SW480 (cell line): Measurements from ENCODE around the gene NRG4.
"Not testable (repeated sequence)": the region's sequence is repeated elsewhere in the genome, so short reads cannot be mapped to it uniquely, and the experiment has no call there.

Experiments used
- DNase-seq: peaks from one replicate; pipeline ENCODE4 v3.0.0-alpha.2; 2016; ENCODE audit warnings: low spot score

NRG4 gene

GRCh38 chr15:75992897-75993296 is 19.3 kb downstream of the NRG4 start:
- DNase-seq = no peak

- DNase-seq = no peak
Measured at GRCh38 chr15:75989875-75990274, 22.3 kb downstream of the NRG4 start.

- DNase-seq = no peak
Measured at GRCh38 chr15:75989045-75989444, 23.2 kb downstream of the NRG4 start.

- no peak for DNase-seq
Measured at GRCh38 chr15:75985971-75986370, 26.3 kb downstream of the NRG4 start.

- not testable (repeated sequence) for DNase-seq
Measured at GRCh38 chr15:75984706-75985105, 27.5 kb downstream of the NRG4 start.

- no peak for DNase-seq
Measured at GRCh38 chr15:75982468-75982867, 29.8 kb downstream of the NRG4 start.

GRCh38 chr15:75981149-75981815 is 30.9 kb downstream of the NRG4 start:
- no peak for DNase-seq

- DNase-seq = not testable (repeated sequence)
Measured at GRCh38 chr15:75976766-75977165, 35.5 kb downstream of the NRG4 start.

- no peak for DNase-seq
Measured at GRCh38 chr15:75966073-75966472, 46.2 kb downstream of the NRG4 start.

GRCh38 chr15:75961331-75961730 is 50.9 kb downstream of the NRG4 start:
- DNase-seq = no peak

GRCh38 chr15:75955720-75956119 is 56.5 kb downstream of the NRG4 start:
- no peak for DNase-seq

GRCh38 chr15:75952525-75952924 is 59.7 kb downstream of the NRG4 start:
- no peak for DNase-seq

GRCh38 chr15:75948761-75949296 is 63.4 kb downstream of the NRG4 start:
- no peak for DNase-seq

GRCh38 chr15:75947092-75947491 is 65.1 kb downstream of the NRG4 start:
- DNase-seq = no peak

- peak; percentile 45 for DNase-seq
Measured at GRCh38 chr15:75945953-75946352, 66.3 kb downstream of the NRG4 start.

GRCh38 chr15:75943713-75944215 is 68.5 kb downstream of the NRG4 start:
- DNase-seq = no peak

- no peak for DNase-seq
Measured at GRCh38 chr15:75943246-75943645, 69.0 kb downstream of the NRG4 start.

GRCh38 chr15:75942464-75942863 is 69.8 kb downstream of the NRG4 start:
- no peak for DNase-seq

GRCh38 chr15:75930866-75931265 is 81.4 kb downstream of the NRG4 start:
- no peak for DNase-seq

- no peak for DNase-seq
Measured at GRCh38 chr15:75929799-75930565, 82.2 kb downstream of the NRG4 start.

- no peak for DNase-seq
Measured at GRCh38 chr15:75928680-75929608, 83.3 kb downstream of the NRG4 start.

GRCh38 chr15:75927601-75928000 is 84.6 kb downstream of the NRG4 start:
- no peak for DNase-seq
